Measurements from ENCODE around the gene AMOT.

The AMOT gene

GRCh38 chrX:112812741-112813140, 27.9 kb downstream of the AMOT start:
- TF ChIP-seq CTCF (IDR thresholded peaks at IDR 0.05; ENCODE audit: low read depth, low read length), result no peak
- DNase-seq (ENCODE audit: low read depth, low spot score), result no peak
- in situ Hi-C loops (cut with HindIII; ENCODE audit: low sequenced_read_pairs), result no loop called here
- H3K4me3 ChIP-seq (ENCODE audit: low read depth, low read length), result no peak overlapping the region

DNA sequence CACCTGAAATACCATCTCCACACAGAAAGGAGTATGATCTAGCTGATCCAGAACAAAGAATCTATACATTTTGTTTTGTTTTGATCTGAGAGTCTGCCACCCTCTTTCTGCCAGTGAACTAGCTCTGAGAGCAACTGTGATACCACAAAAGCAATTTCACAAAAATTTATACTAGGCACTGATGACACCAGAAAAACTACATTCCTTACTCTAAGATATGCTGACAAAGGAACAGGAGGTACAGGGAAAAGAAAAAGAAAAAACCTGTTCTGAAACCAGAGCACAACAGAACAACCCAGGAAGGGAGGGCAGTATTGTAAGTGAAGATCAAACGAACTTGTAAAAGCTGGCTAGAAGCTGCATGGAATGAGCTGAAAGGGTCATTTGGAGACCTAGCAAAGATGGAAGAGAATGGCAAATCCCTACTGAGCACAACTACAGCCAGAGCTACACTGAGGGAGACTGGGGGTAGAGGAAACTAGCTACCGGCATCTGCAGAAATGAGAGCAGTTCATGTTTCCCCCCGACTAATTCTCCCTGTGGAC, 31.9 kb downstream of the AMOT start:
- in situ Hi-C loops (cut with HindIII; ENCODE audit: low sequenced_read_pairs), result no loop called here
- TF ChIP-seq CTCF (IDR thresholded peaks at IDR 0.05; ENCODE audit: low read depth, low read length), result no peak
- DNase-seq (ENCODE audit: low read depth, low spot score), result no peak
- H3K4me3 ChIP-seq (ENCODE audit: low read depth, low read length), result no peak overlapping the region

DNA sequence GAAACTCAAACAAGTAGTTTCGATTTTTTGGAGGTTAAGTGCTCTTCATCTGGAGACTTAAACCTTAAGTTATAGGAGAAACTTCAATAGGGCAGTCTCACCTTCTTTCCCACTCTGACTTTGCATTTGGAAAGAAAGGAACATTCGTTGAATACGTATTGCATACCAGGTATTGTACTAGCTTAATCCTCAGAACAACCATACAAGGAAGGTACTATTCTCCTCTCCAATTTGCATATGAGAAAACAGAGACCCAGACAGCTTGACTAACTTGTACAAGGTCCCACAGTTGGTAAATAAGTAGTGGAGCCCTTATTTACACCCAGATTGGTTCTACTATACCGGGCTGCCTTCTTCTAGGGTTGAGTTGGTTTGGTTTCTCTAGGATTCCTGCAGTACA, 32.6 kb downstream of the AMOT start:
- no peak overlapping the region for H3K4me3 ChIP-seq (ENCODE audit: low read depth, low read length)
- in situ Hi-C loops (cut with HindIII; ENCODE audit: low sequenced_read_pairs), result no loop called here
- DNase-seq (ENCODE audit: low read depth, low spot score), result no peak
- no peak for TF ChIP-seq CTCF (IDR thresholded peaks at IDR 0.05; ENCODE audit: low read depth, low read length)

GRCh38 chrX:112803060-112803459, 37.6 kb downstream of the AMOT start:
- DNase-seq (ENCODE audit: low read depth, low spot score), result no peak
- in situ Hi-C loops (cut with HindIII; ENCODE audit: low sequenced_read_pairs), result no loop called here
- TF ChIP-seq CTCF (IDR thresholded peaks at IDR 0.05; ENCODE audit: low read depth, low read length), result no peak
- no peak overlapping the region for H3K4me3 ChIP-seq (ENCODE audit: low read depth, low read length)

- no peak for TF ChIP-seq CTCF (IDR thresholded peaks at IDR 0.05; ENCODE audit: low read depth, low read length)
- H3K4me3 ChIP-seq (ENCODE audit: low read depth, low read length), result no peak overlapping the region
- in situ Hi-C loops (cut with HindIII; ENCODE audit: low sequenced_read_pairs), result no loop called here
- DNase-seq (ENCODE audit: low read depth, low spot score), result no peak
These were observed 38.1 kb downstream of the AMOT start for GRCh38 chrX:112802541-112802940.

GRCh38 chrX:112800971-112801775, 39.5 kb downstream of the AMOT start:
- TF ChIP-seq CTCF (IDR thresholded peaks at IDR 0.05; ENCODE audit: low read depth, low read length), result no peak
- DNase-seq (ENCODE audit: low read depth, low spot score), result no peak
- in situ Hi-C loops (cut with HindIII; ENCODE audit: low sequenced_read_pairs), result no loop called here
- no peak overlapping the region for H3K4me3 ChIP-seq (ENCODE audit: low read depth, low read length)

Data from astrocyte of the spinal cord (primary cell).